Measurements from ENCODE around the gene PRRX2.

GRCh38 chr9:129655696-129656095 is 9.8 kb upstream of the PRRX2 start:
- TF ChIP-seq CTCF (IDR thresholded peaks at IDR 0.05; ENCODE audit: poor library complexity) (no peak), EZH2 (IDR thresholded peaks at IDR 0.05; ENCODE audit: borderline replicate concordance) (no peak)
